Mesothelial cell of epicardium (in vitro differentiated cells): Measurements from ENCODE around the gene HNRNPA3. TPM values are rescaled to one million over a fixed set of nuclear protein-coding genes. Genes with fewer than 3 reads are reported as not detected.

Experiments
- DNase-seq, 2 experiments: peaks; one replicate each; pipeline ENCODE4 v3.0.0; 2021; ENCODE audit warnings: low spot score in 2 of 2; ENCODE audit not compliant: unreplicated experiment in 2 of 2
- H3K27ac Mint-ChIP-seq: 2 replicates; pipeline ENCODE4 v1.8.0; 2021; ENCODE audit warnings: mixed read lengths
- H3K27me3 Mint-ChIP-seq: 2 replicates; pipeline ENCODE4 v1.8.0; 2021; ENCODE audit warnings: low read depth, mixed read lengths
- H3K36me3 Mint-ChIP-seq: 2 replicates; pipeline ENCODE4 v1.8.0; 2021; ENCODE audit warnings: mixed read lengths
- H3K4me1 Mint-ChIP-seq: 2 replicates; pipeline ENCODE4 v1.8.0; 2021; ENCODE audit warnings: mixed read lengths
- H3K4me3 Mint-ChIP-seq: 2 replicates; pipeline ENCODE4 v1.8.0; 2021; ENCODE audit warnings: mild to moderate bottlenecking, moderate library complexity, mixed read lengths
- H3K9me3 Mint-ChIP-seq: 2 replicates; pipeline ENCODE4 v1.8.0; 2021; ENCODE audit warnings: mixed read lengths
- total RNA-seq: library from RNA; stranded (reverse); gene quantifications from 3 replicates; pipeline ENCODE4 v1.2.1, GENCODE V29; 2021
- TF ChIP-seq, protein P1 (sequence below): fragments of 200-600 bp; sonication (generic); IDR thresholded peaks from one replicate; pipeline ENCODE4 v1.5.0; 2021; ENCODE audit warnings: antibody characterized with exemption; ENCODE audit not compliant: unreplicated experiment

HNRNPA3 gene
- total RNA-seq, 1 donor from 2014 or later = 264 TPM

DNA sequence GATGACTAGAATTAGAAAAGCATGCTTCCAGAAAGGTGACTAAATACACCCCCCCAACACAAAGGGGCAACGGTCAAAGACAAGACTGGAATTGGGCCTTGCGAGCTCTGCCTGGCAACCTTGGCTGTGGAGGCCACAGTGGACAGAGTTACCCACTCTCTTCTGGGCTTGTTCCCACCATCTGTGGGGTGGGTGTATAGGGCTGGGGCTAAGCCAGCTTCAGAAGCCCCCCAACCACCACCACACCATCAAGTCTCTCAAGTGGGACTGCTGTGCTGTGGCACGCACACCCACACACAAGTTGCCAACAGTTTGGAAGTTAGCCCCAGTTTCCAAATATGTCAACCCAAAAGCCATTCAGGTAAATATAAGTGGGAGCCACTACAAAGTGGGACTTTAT, 44.1 kb downstream of the HNRNPA3 start:
- Mint-ChIP-seq H3K27me3 (no peaks in the 10 kb centered on the region), H3K36me3 (peaks cover 16% of the 10 kb centered on the region), H3K9me3 (peaks cover 5% of the 10 kb centered on the region), H3K4me1 (peaks cover 67% of the 10 kb centered on the region), H3K27ac (peak overlapping the region; percentile 41), H3K4me3 (no peak overlapping the region)
- no peak for DNase-seq
- TF ChIP-seq, protein P1, sequence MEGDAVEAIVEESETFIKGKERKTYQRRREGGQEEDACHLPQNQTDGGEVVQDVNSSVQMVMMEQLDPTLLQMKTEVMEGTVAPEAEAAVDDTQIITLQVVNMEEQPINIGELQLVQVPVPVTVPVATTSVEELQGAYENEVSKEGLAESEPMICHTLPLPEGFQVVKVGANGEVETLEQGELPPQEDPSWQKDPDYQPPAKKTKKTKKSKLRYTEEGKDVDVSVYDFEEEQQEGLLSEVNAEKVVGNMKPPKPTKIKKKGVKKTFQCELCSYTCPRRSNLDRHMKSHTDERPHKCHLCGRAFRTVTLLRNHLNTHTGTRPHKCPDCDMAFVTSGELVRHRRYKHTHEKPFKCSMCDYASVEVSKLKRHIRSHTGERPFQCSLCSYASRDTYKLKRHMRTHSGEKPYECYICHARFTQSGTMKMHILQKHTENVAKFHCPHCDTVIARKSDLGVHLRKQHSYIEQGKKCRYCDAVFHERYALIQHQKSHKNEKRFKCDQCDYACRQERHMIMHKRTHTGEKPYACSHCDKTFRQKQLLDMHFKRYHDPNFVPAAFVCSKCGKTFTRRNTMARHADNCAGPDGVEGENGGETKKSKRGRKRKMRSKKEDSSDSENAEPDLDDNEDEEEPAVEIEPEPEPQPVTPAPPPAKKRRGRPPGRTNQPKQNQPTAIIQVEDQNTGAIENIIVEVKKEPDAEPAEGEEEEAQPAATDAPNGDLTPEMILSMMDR = no peak

DNA sequence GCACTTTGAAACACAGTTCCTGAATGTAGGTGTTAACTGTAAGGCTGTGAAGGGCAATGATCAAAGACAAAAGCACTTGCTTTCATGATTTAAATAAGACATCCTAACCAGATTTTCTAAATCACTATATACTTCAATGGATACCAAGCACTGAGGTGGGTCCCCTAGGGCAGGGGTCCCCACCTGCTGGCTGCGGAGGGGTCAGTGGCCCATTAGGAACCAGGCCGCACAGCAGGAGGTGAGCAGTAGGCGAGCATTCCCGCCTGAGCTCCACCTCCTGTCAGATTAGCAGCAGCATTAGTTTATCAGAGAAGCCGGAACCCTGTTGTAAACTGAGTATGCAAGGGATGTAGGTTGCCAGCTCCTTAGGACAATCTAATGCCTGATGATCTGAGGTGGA, 44.9 kb downstream of the HNRNPA3 start:
- H3K27ac Mint-ChIP-seq = peak overlapping the region; percentile 41
- peaks cover 67% of the 10 kb centered on the region for H3K4me1 Mint-ChIP-seq
- H3K4me3 Mint-ChIP-seq = no peak overlapping the region
- no peak for DNase-seq
- no peaks in the 10 kb centered on the region for H3K27me3 Mint-ChIP-seq
- H3K36me3 Mint-ChIP-seq = peaks cover 16% of the 10 kb centered on the region
- peaks cover 5% of the 10 kb centered on the region for H3K9me3 Mint-ChIP-seq
- TF ChIP-seq, protein P1 = no peak

DNA sequence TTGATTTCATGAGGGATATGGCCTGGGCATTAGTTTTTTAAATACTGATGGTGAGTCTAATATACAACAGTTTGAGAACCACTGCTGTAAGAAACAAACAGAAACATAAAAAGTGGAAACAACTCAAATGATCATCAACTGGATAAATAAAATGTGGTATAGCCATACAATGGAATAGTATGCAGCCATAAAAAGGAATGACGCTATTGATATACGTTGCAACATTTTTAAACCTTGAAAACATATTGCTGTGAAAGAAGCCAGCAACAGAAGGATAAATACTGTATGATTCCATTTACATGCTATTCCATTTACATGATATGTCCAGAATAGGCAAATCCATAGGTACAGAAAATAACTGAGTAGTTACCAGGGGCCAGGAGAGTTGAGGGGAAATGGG, 45.5 kb downstream of the HNRNPA3 start:
- Mint-ChIP-seq H3K27ac (peak overlapping the region; percentile 7), H3K27me3 (no peaks in the 10 kb centered on the region), H3K36me3 (peaks cover 16% of the 10 kb centered on the region), H3K4me1 (peaks cover 61% of the 10 kb centered on the region), H3K4me3 (no peak overlapping the region), H3K9me3 (peaks cover 5% of the 10 kb centered on the region)
- DNase-seq = no peak
- TF ChIP-seq, protein P1 = no peak

DNA sequence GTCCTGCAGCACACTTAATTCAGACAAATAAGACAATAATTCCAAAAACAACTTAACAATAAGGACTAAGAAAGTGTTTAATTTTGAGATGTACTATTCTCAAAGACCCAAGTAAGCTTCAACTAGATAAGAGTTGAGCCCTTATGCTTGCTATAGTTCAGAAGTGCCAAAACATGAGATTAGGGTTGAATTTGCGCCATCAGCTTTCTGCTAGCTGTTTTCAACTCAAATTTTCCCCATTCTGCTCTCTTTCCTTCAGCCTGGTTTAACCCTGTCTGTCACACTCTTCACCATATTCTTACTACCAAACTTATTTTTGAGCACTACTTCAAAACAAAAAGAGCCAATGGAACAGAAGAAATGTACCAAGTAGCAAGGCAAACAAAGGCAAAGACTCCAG, 47.8 kb downstream of the HNRNPA3 start:
- H3K27me3 Mint-ChIP-seq = no peaks in the 10 kb centered on the region

DNA sequence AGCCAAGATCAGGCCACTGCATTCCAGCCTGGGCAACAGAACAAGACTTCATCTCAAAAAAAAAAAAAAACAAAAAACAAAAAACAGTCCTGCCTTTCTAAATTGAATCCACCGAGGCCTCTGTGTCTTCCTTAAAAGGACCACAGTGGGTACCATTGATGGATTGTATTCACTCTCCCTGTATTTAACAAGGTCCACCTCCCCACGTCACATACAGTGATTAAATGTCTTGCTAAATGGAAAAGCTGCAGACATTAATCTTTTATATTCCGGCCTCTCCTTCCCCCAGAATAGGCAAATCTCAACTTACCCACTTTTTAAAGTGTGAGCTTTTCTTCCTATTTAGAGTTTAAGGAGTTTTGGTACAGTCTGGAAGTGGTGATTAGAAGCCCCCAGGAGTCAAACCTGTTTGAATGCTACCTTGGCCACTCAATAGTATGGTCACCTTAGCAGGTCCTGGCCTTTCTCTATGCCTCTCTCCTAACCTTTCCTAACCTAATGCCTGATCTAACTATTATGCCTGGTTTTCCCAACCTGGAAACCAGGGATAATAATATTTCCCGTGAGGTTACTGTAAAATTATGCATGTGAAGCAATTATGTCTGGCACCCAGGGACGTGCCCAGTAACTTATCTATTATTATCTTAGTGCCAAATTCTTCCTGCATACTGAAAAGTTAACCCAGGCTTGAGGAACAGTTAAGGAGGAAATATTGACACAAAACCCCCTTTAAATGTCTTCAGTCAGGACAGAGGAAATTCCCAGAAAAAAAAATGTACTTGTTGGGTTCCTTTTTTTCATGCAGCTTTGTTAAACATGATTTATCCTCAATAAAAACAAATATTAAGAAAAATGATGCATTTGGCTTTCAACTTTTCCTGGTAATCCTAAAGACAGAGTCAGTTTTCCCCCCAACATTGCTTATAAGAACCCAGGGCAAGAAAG, 48.8 kb downstream of the HNRNPA3 start:
- Mint-ChIP-seq H3K27me3 (no peaks in the 10 kb centered on the region), H3K9me3 (peaks cover 5% of the 10 kb centered on the region), H3K4me1 (peaks cover 44% of the 10 kb centered on the region), H3K36me3 (peaks cover 16% of the 10 kb centered on the region), H3K27ac (peak overlapping the region; percentile 99), H3K4me3 (peak overlapping the region; percentile 86)
- no peak for DNase-seq
- TF ChIP-seq, protein P1 = no peak

More for the DNA sequence above, 47.8 kb downstream of the HNRNPA3 start:
- peak overlapping the region; percentile 86 for H3K4me3 Mint-ChIP-seq
- peaks cover 42% of the 10 kb centered on the region for H3K4me1 Mint-ChIP-seq
- peaks cover 16% of the 10 kb centered on the region for H3K36me3 Mint-ChIP-seq
- TF ChIP-seq, protein P1 = no peak
- H3K27ac Mint-ChIP-seq = peak overlapping the region; percentile 89
- peaks cover 5% of the 10 kb centered on the region for H3K9me3 Mint-ChIP-seq
- DNase-seq = no peak
